ENCODE data around the gene FOXL3.

- no peak for TF ChIP-seq EZH2 (IDR thresholded peaks at IDR 0.05; ENCODE audit: borderline replicate concordance, low read length)
- TF ChIP-seq CTCF (conservative IDR thresholded peaks at IDR 0.05 in 1 of 2, IDR thresholded peaks at IDR 0.05 in 1 of 2; ENCODE audit: extremely low read depth in 1 of 2, insufficient read depth in 1 of 2, low read depth in 1 of 2, low read length in 2 of 2), result no peak
These were observed 24.9 kb downstream of the FOXL3 start for GRCh38 chr7:314853-315252.

All from mammary epithelial cell (primary cell).